GM18499 (cell line): ENCODE data around the gene LBX2.
"Not testable (repeated sequence)": the region's sequence is repeated elsewhere in the genome, so short reads cannot be mapped to it uniquely, and the experiment has no call there.

Experiments used
- ATAC-seq: cut with Tn5 transposase; IDR thresholded peaks from one replicate; pipeline ENCODE4 v1.9.1; 2021; ENCODE audit warnings: moderate number of reproducible peaks; ENCODE audit not compliant: insufficient read depth, unreplicated experiment

The LBX2 gene

DNA sequence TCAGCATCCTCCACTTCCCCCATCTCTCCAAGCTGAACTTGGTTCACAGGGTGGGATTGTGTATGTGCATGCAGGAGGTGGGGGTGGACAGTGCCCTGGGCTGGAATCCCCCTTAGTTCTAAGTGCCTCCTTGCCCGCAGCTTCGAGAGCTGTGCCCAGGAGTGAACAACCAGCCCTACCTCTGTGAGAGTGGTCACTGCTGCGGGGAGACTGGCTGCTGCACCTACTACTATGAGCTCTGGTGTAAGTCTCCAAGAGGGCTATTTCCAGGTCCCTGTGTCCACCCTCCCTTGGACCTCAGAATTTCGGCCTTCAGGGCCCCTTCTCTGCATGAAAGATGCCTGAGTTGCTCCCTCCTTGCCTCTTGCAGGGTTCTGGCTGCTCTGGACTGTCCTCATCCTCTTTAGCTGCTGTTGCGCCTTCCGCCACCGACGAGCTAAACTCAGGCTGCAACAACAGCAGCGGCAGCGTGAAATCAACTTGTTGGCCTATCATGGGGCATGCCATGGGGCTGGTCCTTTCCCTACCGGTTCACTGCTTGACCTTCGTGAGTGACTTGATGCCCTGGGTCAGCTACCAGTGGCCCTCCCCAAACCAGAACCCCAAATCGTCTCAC is 39.8 kb downstream of the LBX2 start:
- ATAC-seq = not testable (repeated sequence)

GRCh38 chr2:74458938-74459363 is 40.5 kb downstream of the LBX2 start:
- ATAC-seq = no peak

GRCh38 chr2:74458132-74458937 is 41.1 kb downstream of the LBX2 start, which contains the start of gene WBP1:
Gene WBP1, plus strand, starts transcription at chr2:74458438. Its CDS starts 165 bp downstream, at chr2:74458603.
- ATAC-seq = peak; percentile 74

- ATAC-seq = peak; percentile 10
Measured at GRCh38 chr2:74457549-74458131, 41.8 kb downstream of the LBX2 start.

DNA sequence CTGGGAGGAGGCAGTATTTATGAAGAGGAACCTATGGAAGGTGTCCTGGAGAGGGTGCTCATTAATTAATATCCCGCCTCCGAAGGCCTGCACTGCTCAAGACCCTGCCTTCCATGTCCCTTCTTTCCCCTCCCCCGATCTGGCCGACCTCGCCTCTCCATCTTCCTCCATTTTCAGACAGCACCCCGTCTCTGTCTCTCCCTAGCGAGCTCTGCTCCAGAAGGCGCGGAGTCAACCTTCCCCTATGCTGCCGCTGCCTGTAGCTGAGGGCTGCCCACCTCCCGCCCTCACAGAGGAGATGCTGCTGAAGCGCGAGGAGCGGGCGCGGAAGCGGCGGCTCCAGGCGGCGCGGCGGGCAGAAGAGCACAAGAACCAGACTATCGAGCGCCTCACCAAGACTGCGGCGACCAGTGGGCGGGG is 42.3 kb downstream of the LBX2 start:
- ATAC-seq = no peak

- ATAC-seq = peak; percentile 45
Measured at GRCh38 chr2:74454654-74455511, 44.5 kb downstream of the LBX2 start, which contains the start of gene INO80B. Gene INO80B, plus strand, starts transcription at chr2:74455087. Its CDS starts 30 bp downstream, at chr2:74455117.

DNA sequence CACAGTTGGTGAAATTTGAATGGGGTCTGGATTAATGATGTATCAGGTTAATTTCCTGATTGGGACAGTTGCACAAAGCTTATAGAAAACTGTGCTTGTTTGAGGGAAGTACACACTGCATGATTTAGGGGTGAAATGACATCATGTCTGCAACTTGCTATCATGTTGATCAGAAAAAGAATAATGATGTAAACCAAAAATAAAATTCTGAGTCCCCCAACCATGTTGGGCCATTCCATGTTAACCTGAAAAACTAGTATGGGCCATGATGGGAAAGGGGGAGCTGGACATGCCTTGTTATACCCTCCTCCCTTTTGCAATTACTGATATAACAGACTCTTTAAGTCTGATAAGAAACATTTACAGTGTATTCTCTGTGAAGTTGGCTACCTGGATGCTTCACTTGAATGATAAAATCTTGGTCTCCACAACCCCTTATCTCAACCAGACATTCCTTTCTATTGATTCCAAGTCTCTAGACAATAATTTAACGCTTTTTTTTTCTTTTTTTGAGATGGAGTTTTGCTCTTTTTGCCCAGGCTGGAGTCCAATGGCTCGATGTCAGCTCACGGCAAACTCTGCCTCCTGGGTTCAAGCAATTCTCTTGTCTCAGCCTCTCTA is 48.7 kb downstream of the LBX2 start:
- no peak for ATAC-seq

DNA sequence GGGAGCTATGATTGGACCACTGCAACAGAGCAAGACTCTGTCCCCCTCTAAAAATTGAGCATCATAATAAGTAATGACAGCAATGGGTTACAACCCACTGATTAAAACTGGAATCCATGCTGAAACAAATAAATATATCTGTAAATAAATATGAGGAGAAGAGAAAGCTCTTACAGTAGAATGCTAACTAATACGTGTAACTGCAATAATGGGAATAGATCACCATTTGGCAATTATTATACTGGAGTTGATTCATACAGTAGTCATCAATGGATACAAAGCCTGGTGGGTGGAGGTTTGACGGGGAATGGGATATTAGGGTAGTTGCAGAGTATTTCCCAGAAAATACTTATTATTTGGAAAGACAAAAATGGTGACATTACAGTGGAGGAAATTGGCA is 50.6 kb downstream of the LBX2 start:
- ATAC-seq = no peak
